ENCODE measurements around the gene KTN1. TPM values are rescaled to one million over a fixed set of nuclear protein-coding genes. Genes with fewer than 3 reads are reported as not detected.

Gene KTN1
- total RNA-seq, 2 donors from 2014 or later, result 149 to 264 TPM

DNA sequence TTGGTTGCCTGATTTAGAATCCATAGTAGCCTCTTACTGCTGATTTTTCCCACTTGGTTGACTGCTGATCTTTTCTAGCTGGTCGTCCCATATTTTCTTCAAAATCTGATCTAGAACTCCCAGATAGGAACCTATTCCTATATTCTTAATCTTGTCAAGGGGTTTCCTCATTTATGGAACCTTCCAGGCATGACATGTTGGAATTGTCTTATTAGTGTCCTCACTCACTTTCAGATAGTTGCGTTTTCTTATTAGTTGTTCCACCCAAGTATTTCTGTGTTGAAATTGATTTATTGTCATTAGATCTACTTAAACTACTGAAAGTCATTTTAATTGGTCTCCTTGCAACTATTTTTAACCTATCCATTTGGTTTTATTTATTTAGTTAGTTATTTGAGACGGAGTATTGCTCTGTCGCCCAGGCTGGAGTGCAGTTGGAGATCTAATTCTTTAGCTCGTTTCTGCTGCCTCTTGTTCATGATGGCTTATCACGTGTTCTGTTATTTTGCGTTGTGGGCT is 25.0 kb downstream of the KTN1 start:
- Histone ChIP-seq H3K27me3 (no peaks in the 10 kb centered on the region), H3K27ac (no peak overlapping the region), H3K36me3 (no peaks in the 10 kb centered on the region), H3K4me3 (no peak overlapping the region), H3K9ac (ENCODE audit: low read depth in 2 of 2, low read length in 2 of 2) (no peak overlapping the region), H3K9me3 (no peaks in the 10 kb centered on the region), H3K4me1 (peaks cover 6% of the 10 kb centered on the region)
- DNase-seq, result no peak
- TF ChIP-seq, protein P1, sequence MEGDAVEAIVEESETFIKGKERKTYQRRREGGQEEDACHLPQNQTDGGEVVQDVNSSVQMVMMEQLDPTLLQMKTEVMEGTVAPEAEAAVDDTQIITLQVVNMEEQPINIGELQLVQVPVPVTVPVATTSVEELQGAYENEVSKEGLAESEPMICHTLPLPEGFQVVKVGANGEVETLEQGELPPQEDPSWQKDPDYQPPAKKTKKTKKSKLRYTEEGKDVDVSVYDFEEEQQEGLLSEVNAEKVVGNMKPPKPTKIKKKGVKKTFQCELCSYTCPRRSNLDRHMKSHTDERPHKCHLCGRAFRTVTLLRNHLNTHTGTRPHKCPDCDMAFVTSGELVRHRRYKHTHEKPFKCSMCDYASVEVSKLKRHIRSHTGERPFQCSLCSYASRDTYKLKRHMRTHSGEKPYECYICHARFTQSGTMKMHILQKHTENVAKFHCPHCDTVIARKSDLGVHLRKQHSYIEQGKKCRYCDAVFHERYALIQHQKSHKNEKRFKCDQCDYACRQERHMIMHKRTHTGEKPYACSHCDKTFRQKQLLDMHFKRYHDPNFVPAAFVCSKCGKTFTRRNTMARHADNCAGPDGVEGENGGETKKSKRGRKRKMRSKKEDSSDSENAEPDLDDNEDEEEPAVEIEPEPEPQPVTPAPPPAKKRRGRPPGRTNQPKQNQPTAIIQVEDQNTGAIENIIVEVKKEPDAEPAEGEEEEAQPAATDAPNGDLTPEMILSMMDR (IDR thresholded peaks at IDR 0.05), result no peak
- intact Hi-C loops (cut with DNase I), result no loop called here

DNA sequence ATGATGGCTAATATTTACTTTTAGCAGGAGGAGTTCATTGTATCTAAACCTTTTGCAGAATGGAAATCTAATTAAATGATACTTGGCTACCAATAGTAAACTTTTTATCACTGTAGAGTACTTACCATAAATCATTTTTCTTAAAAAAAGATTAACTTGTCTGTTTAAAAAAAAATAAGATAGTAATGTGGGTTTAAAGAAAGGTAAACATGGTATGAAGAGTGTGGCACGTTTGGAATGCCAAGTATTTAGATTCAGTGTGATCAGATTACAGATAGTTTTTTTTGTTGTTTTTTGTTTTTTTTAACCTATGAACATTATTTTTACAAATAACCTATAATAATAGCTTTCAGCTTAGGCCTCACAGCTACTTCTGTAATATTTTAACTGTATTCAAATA is 25.8 kb downstream of the KTN1 start:
- Histone ChIP-seq H3K9ac (ENCODE audit: low read depth in 2 of 2, low read length in 2 of 2) (no peak overlapping the region), H3K36me3 (no peaks in the 10 kb centered on the region), H3K4me1 (peaks cover 5% of the 10 kb centered on the region), H3K9me3 (no peaks in the 10 kb centered on the region), H3K4me3 (no peak overlapping the region), H3K27ac (no peak overlapping the region), H3K27me3 (no peaks in the 10 kb centered on the region)
- intact Hi-C loops (cut with DNase I), result no loop called here
- DNase-seq, result no peak
- TF ChIP-seq, protein P1 (IDR thresholded peaks at IDR 0.05), result no peak

DNA sequence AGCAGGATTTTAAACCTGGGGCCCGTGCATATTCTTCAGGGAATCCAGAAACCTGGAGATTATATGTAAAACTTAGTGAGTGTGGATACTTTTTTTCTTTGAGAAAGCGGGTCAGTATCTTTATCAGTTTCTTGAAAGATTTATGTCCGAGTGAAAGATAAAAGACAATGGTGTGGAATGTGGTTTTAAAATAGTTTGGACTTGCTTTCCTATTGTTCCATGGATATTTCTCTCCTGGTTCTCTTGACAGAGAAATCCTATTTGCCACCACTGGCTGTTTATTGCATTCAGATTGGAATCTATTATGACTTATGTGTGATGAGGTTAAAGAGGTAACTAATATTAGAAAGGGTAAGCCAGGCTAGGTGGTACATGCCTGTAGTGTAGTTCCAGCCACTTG is 27.4 kb downstream of the KTN1 start:
- no peak overlapping the region for H3K27ac ChIP-seq
- H3K9me3 ChIP-seq, result no peaks in the 10 kb centered on the region
- H3K4me1 ChIP-seq, result no peaks in the 10 kb centered on the region
- no peaks in the 10 kb centered on the region for H3K27me3 ChIP-seq
- H3K36me3 ChIP-seq, result no peaks in the 10 kb centered on the region
- no peak for DNase-seq
- no peak overlapping the region for H3K4me3 ChIP-seq
- TF ChIP-seq, protein P1 (IDR thresholded peaks at IDR 0.05), result no peak
- intact Hi-C loops (cut with DNase I), result no loop called here
- H3K9ac ChIP-seq (ENCODE audit: low read depth in 2 of 2, low read length in 2 of 2), result no peak overlapping the region

DNA sequence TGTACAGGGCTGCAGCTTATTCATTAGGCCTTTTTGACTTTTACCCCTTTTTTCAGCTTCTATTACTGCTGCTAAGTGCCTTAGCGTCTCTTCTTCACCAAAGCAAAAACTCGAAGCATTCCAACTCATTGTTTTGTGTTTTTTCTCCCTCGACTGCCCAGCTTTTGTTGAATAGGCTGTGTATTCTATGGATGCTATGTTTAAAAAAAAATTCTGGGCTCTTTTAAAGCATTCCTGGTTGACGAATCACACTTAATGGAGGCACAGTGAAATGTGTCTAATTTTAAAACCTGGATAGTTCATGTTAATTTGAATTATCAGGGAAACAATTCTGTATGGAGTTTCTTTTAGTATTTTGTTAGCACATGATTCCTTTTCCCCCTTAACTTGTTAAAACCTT is 29.7 kb downstream of the KTN1 start:
- no peak for DNase-seq
- no peak overlapping the region for H3K4me3 ChIP-seq
- no peaks in the 10 kb centered on the region for H3K9me3 ChIP-seq
- H3K27me3 ChIP-seq, result no peaks in the 10 kb centered on the region
- intact Hi-C loops (cut with DNase I), result no loop called here
- TF ChIP-seq, protein P1 (IDR thresholded peaks at IDR 0.05), result no peak
- no peaks in the 10 kb centered on the region for H3K36me3 ChIP-seq
- H3K4me1 ChIP-seq, result no peaks in the 10 kb centered on the region
- H3K9ac ChIP-seq (ENCODE audit: low read depth in 2 of 2, low read length in 2 of 2), result no peak overlapping the region
- no peak overlapping the region for H3K27ac ChIP-seq

DNA sequence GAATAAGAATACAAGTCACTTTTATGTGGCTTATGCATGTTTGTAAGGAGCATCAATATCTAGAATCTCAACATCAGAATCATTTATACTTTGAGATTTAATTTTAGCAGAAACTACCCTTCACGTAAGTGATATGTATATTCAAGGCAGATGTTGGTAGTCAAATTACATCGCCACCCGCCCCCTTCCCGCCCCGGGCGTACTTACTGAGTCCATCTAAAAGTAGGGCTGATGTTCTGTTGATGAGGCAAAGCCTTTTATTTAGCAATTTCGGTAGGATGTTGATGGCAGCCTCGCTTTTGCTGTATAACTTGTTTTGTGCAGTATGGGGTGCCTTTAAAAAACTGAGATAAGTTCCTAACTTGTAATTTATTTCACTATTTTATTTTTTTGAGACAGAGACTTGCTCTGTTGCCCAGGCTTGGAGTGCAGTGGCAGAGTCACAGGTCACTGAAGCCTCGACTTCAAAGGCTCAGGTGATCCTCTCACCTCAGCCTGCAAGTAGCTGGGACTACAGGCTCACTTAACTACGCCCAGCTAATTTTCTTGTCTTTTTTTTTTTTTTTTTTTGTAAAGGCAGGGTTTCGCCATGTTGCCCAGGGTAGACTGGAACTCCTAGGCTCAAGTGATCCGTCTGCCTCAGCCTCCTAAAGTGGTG is 30.8 kb downstream of the KTN1 start:
- Histone ChIP-seq H3K9ac (ENCODE audit: low read depth in 2 of 2, low read length in 2 of 2) (no peak overlapping the region), H3K4me1 (no peaks in the 10 kb centered on the region), H3K9me3 (no peaks in the 10 kb centered on the region), H3K36me3 (no peaks in the 10 kb centered on the region), H3K27me3 (no peaks in the 10 kb centered on the region), H3K4me3 (no peak overlapping the region), H3K27ac (no peak overlapping the region)
- TF ChIP-seq, protein P1 (IDR thresholded peaks at IDR 0.05), result no peak
- intact Hi-C loops (cut with DNase I), result no loop called here
- no peak for DNase-seq

Data from colonic mucosa (tissue), 4 donors.